Measurements from ENCODE around the gene SLC22A23.

DNA sequence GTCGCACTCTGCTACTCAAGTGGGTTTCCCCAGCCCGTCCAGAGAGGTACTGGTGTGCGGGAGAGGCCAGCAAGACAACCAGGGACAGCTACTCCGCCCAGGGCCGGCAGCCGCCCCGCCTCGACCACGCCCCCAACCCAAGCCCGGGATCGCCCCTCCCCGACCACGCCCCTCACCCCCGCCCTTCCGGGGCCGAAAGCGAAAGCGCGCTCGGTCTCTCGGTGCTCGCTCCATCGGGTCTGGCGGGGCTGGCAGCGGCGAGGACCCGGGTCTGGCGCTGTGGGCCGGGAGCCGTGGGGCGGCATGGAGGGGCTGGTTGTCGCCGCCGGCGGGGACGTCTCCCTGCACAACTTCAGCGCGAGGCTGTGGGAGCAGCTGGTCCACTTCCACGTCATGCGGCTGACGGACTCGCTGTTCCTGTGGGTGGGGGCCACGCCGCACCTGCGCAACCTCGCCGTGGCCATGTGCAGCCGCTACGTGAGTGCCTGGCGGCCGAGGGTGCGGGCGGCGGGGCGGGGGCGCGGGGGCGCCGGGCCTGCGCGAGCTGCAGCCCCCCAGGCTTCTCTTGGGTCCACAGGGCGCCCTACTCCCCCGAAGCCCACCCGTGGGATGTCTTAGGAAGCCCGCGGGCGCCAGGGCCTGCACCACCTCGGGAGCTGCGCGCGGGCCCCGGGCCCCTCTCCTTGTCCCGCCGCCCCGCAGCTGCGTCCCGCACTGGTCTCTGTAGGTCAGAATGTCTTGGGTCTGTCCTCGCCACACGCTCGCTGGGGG is 197.9 kb downstream of the SLC22A23 start, which contains the start of gene PSMG4:
- peak; percentile 51 for TF ChIP-seq SP1 (IDR thresholded peaks at IDR 0.05)
- TF ChIP-seq, protein P1, sequence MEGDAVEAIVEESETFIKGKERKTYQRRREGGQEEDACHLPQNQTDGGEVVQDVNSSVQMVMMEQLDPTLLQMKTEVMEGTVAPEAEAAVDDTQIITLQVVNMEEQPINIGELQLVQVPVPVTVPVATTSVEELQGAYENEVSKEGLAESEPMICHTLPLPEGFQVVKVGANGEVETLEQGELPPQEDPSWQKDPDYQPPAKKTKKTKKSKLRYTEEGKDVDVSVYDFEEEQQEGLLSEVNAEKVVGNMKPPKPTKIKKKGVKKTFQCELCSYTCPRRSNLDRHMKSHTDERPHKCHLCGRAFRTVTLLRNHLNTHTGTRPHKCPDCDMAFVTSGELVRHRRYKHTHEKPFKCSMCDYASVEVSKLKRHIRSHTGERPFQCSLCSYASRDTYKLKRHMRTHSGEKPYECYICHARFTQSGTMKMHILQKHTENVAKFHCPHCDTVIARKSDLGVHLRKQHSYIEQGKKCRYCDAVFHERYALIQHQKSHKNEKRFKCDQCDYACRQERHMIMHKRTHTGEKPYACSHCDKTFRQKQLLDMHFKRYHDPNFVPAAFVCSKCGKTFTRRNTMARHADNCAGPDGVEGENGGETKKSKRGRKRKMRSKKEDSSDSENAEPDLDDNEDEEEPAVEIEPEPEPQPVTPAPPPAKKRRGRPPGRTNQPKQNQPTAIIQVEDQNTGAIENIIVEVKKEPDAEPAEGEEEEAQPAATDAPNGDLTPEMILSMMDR (IDR thresholded peaks at IDR 0.05; ENCODE audit: low read depth, low read length, missing input control): no peak
- TF ChIP-seq, protein P2, sequence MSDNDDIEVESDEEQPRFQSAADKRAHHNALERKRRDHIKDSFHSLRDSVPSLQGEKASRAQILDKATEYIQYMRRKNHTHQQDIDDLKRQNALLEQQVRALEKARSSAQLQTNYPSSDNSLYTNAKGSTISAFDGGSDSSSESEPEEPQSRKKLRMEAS (IDR thresholded peaks at IDR 0.05): no peak
- TF ChIP-seq RXRA (IDR thresholded peaks at IDR 0.05): no peak
- TF ChIP-seq GABPA (IDR thresholded peaks at IDR 0.05 in 1 of 2, conservative IDR thresholded peaks at IDR 0.05 in 1 of 2): peak in 1 of 2 donors; percentile 58
- no peak for TF ChIP-seq HNF4G (IDR thresholded peaks at IDR 0.05)
- TF ChIP-seq FOXA1 (IDR thresholded peaks at IDR 0.05): peak; percentile 12
- TF ChIP-seq JUND (IDR thresholded peaks at IDR 0.05): no peak
- TF ChIP-seq, protein P3, sequence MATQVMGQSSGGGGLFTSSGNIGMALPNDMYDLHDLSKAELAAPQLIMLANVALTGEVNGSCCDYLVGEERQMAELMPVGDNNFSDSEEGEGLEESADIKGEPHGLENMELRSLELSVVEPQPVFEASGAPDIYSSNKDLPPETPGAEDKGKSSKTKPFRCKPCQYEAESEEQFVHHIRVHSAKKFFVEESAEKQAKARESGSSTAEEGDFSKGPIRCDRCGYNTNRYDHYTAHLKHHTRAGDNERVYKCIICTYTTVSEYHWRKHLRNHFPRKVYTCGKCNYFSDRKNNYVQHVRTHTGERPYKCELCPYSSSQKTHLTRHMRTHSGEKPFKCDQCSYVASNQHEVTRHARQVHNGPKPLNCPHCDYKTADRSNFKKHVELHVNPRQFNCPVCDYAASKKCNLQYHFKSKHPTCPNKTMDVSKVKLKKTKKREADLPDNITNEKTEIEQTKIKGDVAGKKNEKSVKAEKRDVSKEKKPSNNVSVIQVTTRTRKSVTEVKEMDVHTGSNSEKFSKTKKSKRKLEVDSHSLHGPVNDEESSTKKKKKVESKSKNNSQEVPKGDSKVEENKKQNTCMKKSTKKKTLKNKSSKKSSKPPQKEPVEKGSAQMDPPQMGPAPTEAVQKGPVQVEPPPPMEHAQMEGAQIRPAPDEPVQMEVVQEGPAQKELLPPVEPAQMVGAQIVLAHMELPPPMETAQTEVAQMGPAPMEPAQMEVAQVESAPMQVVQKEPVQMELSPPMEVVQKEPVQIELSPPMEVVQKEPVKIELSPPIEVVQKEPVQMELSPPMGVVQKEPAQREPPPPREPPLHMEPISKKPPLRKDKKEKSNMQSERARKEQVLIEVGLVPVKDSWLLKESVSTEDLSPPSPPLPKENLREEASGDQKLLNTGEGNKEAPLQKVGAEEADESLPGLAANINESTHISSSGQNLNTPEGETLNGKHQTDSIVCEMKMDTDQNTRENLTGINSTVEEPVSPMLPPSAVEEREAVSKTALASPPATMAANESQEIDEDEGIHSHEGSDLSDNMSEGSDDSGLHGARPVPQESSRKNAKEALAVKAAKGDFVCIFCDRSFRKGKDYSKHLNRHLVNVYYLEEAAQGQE (IDR thresholded peaks at IDR 0.05): no peak
- no peak for TF ChIP-seq YY1 (IDR thresholded peaks at IDR 0.05)
- TF ChIP-seq TAF1 (conservative IDR thresholded peaks at IDR 0.05): no peak
- peak in 1 of 2 donors; percentile 19 for TF ChIP-seq RAD21 (IDR thresholded peaks at IDR 0.05)
